Brain microvascular endothelial cell (primary cell): Measurements from ENCODE around the gene KIAA1217.
A peak's percentile ranks its signal among the peaks of the same experiment; 100 is the strongest.

ENCODE experiments used
- DNase-seq: peaks from one replicate; pipeline ENCODE4 v3.0.0-alpha.2; 2020
- H3K27ac ChIP-seq: fragments of 250-450 bp; sonication (Bioruptor Pico); 2 replicates; pipeline ENCODE4 v1.5.1; 2020; ENCODE audit warnings: mild to moderate bottlenecking, moderate library complexity
- H3K27me3 ChIP-seq: fragments of 250-450 bp; sonication (Bioruptor Pico); replicated peaks from 2 replicates; pipeline ENCODE4 v1.5.1; 2020; ENCODE audit warnings: mild to moderate bottlenecking
- H3K36me3 ChIP-seq: fragments of 250-450 bp; sonication (Bioruptor Pico); replicated peaks from 2 replicates; pipeline ENCODE4 v1.5.1; 2020; ENCODE audit warnings: mild to moderate bottlenecking
- H3K4me3 ChIP-seq: 2 replicates; pipeline ENCODE4 v1.5.1; 2011; ENCODE audit warnings: low read depth, mild to moderate bottlenecking, control low read depth, low read length, moderate library complexity
- in situ Hi-C: cut with HindIII; loops from 2 replicates; pipeline ENCODE4 v1.10.0; 2017; ENCODE audit warnings: low sequenced_read_pairs, low pct_ligation_motif_present
- TF ChIP-seq, protein P1 (sequence below): IDR thresholded peaks from 2 replicates; pipeline ENCODE4 v1.5.1; 2011; ENCODE audit warnings: low read depth, mild to moderate bottlenecking, moderate library complexity, low read length, control low read depth, inconsistent platforms; ENCODE audit errors: missing control alignments

Gene KIAA1217

DNA sequence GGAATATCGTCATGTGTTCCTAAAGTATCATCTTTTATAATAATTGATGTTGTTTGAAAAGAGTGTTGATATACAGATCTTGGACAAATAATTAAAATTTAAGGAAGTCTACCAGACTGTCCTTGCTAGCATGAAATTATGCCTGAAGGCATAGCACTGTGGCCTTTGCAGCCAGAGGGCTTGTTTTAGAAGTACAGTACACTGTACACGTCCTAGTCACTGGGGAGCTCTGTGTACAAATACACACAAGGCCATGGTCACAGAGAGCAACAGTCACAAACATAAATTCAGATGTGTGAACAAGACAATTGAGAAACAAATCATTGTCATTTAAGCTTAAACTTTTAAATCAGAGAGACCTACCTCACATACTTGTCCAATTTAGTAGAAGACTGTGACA, 133.0 kb downstream of the KIAA1217 start:
- Histone ChIP-seq H3K4me3 (no peak overlapping the region), H3K36me3 (no peaks in the 10 kb centered on the region), H3K27me3 (no peaks in the 10 kb centered on the region), H3K27ac (no peak overlapping the region)
- DNase-seq: no peak
- TF ChIP-seq, protein P1, sequence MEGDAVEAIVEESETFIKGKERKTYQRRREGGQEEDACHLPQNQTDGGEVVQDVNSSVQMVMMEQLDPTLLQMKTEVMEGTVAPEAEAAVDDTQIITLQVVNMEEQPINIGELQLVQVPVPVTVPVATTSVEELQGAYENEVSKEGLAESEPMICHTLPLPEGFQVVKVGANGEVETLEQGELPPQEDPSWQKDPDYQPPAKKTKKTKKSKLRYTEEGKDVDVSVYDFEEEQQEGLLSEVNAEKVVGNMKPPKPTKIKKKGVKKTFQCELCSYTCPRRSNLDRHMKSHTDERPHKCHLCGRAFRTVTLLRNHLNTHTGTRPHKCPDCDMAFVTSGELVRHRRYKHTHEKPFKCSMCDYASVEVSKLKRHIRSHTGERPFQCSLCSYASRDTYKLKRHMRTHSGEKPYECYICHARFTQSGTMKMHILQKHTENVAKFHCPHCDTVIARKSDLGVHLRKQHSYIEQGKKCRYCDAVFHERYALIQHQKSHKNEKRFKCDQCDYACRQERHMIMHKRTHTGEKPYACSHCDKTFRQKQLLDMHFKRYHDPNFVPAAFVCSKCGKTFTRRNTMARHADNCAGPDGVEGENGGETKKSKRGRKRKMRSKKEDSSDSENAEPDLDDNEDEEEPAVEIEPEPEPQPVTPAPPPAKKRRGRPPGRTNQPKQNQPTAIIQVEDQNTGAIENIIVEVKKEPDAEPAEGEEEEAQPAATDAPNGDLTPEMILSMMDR: no peak
- in situ Hi-C loops: no loop called here

DNA sequence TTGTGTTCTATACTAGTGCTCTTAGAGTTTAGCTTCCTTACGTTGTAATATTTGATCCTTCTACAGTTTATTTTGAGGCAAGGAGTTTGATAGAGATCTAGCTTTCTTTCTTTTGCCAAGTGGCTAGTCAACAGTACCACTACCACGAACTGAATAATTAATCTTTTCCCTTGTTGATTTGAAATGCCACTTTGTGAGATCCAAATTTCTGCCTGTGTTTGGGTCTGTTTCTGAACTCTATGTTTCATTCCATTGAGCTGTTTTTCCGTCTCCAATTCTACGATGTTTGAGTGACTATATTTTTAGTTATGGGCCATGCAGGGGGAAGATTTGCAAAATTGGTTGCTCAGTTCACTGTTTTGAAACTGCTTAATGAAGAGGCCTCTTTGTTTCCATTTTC, 134.7 kb downstream of the KIAA1217 start:
- H3K4me3 ChIP-seq: no peak overlapping the region
- no peaks in the 10 kb centered on the region for H3K36me3 ChIP-seq
- TF ChIP-seq, protein P1: no peak
- H3K27me3 ChIP-seq: no peaks in the 10 kb centered on the region
- DNase-seq: no peak
- in situ Hi-C loops: no loop called here
- peak overlapping the region; percentile 75 for H3K27ac ChIP-seq

DNA sequence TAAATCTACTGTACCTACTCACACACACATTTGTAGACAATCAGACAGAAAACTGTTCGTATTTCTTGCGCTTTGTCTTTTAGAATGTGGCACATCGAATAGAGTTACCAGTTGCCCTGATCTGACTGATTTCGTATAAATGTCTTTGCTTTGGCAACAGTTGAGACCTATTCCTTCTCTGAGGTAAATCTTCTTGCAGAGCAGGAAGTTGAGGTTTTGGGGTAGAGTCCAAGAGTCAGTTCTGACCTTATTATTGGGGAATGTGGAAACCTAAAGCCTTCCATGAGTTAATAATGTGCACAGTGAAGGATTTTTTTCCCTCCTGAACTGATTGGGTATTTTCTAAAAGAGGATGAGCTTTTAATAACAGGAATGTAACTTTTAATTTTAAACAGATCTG, 135.3 kb downstream of the KIAA1217 start:
- Histone ChIP-seq H3K27me3 (no peaks in the 10 kb centered on the region), H3K4me3 (no peak overlapping the region), H3K27ac (peak overlapping the region; percentile 75), H3K36me3 (no peaks in the 10 kb centered on the region)
- DNase-seq: peak; percentile 89
- in situ Hi-C loops: no loop called here
- TF ChIP-seq, protein P1: no peak

DNA sequence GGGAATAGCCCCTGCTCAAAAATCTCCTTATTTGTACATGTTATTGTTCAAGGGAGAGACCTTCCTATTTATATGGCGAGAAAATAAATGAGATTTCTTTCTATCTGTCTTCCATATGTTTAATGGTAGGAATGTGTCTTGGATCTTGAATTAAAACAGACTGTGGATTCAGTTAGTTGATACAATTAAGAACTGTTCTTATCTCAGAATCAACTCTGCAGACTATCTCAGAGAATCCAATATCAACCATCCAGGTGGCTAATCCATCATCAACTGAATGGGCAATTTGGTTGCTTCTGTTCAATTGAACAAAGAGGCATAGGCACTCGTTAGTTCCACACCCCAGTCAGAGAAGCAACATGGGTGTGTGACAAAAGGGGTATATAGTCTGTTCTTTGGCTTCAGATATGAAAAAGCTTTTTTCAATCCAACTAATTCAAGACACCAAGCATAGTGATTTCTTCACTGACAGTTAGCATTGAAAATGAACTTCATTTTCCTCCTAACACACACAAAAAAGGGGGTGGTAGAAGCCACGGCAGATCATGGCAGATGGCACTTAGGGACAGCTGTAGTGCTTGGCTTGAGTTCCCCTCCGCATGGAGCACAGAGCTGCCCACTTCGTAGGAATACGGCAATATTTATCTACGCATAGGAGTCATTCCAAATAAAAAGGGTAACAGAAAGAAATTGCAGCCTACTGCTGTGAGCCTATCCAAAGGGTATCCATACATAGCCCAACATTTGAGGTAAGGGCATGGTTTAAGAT, 135.9 kb downstream of the KIAA1217 start:
- TF ChIP-seq, protein P1: no peak
- no peak for DNase-seq
- in situ Hi-C loops: no loop called here
- Histone ChIP-seq H3K36me3 (no peaks in the 10 kb centered on the region), H3K27me3 (no peaks in the 10 kb centered on the region), H3K4me3 (no peak overlapping the region), H3K27ac (peak overlapping the region; percentile 75)

DNA sequence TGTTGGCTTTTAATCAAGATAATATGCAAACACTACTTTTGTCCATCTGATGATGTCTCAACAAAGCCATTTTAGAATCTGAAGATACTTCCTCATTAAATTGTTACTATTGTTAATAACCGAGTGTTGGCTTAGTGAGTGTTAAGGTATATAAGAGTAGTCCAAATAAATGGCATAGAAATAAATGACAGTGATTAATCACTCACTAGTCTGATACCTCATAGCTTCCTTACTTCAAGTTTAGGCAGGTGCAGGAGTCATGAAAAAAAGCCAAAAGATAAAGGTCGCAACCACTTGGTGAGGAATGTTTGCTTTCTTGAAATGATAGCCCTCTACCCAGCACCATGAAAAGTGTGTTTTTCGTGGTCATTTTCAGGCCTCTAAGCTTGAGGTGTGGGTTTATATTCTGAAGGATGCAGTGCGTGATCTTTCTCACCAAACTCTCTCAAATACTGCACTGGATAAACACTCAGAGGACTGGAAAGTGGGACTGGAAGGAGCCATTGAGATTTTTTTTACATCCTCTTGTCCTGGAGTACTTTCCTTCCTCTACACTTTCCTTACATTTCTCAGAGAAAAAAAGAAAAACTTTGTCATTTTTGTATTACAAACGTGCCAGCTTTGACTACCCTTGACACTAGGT, 138.1 kb downstream of the KIAA1217 start:
- Histone ChIP-seq H3K36me3 (no peaks in the 10 kb centered on the region), H3K27me3 (no peaks in the 10 kb centered on the region), H3K27ac (no peak overlapping the region), H3K4me3 (no peak overlapping the region)
- TF ChIP-seq, protein P1: no peak
- in situ Hi-C loops: no loop called here
- no peak for DNase-seq
